ENCODE results near the gene CHAT. TPM values are rescaled to one million over a fixed set of nuclear protein-coding genes. Genes with fewer than 3 reads are reported as not detected.

Gene CHAT
- total and polyA plus RNA-seq, 2 donors (not counting 3 experiments of a cell fraction or from before 2014, with no cell fraction given) = not detected

- H3K79me2 ChIP-seq (ENCODE audit: control insufficient read depth, insufficient read depth, low read length) = no peaks in the 10 kb centered on the region
- POLR2A ChIA-PET = no interaction called here
- H3K36me3 ChIP-seq (ENCODE audit: control insufficient read depth in 2 of 2, extremely low read depth in 1 of 2, insufficient read depth in 2 of 2, low read length in 2 of 2) = no peaks in the 10 kb centered on the region
- no peak overlapping the region for H3K9ac ChIP-seq (replicated peaks; ENCODE audit: extremely low read depth, insufficient read depth, low read length)
- no peak for FAIRE-seq
- no peak overlapping the region for H3K4me3 ChIP-seq (replicated peaks in 1 of 3; ENCODE audit: insufficient read depth in 1 of 3, low read depth in 1 of 3, low read length in 3 of 3)
- H3K4me1 ChIP-seq (ENCODE audit: control insufficient read depth, extremely low read depth, insufficient read depth, low read length) = no peaks in the 10 kb centered on the region
- peaks cover 79 to 84% of the 10 kb centered on the region in 2 experiments for H3K27me3 ChIP-seq (ENCODE audit: control insufficient read depth in 2 of 2, insufficient read depth in 2 of 2, low read length in 2 of 2)
- intact Hi-C loops (cut with micrococcal nuclease) = no loop called here
- dilution Hi-C loops (cut with MboI; ENCODE audit: extremely low pct_ligation_motif_present, low sequenced_read_pairs) = no loop called here
- BruUV-seq (replicated peaks) = no TSS peak
- no peak overlapping the region for H3K27ac ChIP-seq (ENCODE audit: insufficient read depth, low read depth, low read length)
- CTCF ChIA-PET = no interaction called here
- TF ChIP-seq POLR2AphosphoS5 (IDR thresholded peaks at IDR 0.05; ENCODE audit: insufficient read depth, low read depth, low read length) (no peak), GATA2 (IDR thresholded peaks at IDR 0.05; ENCODE audit: insufficient read depth, insufficient read length, low read depth, low read length) (no peak), EZH2 (IDR thresholded peaks at IDR 0.05; ENCODE audit: borderline replicate concordance, low read depth, low read length, severe bottlenecking) (peak; percentile 15)
- TF ChIP-seq, protein P1, sequence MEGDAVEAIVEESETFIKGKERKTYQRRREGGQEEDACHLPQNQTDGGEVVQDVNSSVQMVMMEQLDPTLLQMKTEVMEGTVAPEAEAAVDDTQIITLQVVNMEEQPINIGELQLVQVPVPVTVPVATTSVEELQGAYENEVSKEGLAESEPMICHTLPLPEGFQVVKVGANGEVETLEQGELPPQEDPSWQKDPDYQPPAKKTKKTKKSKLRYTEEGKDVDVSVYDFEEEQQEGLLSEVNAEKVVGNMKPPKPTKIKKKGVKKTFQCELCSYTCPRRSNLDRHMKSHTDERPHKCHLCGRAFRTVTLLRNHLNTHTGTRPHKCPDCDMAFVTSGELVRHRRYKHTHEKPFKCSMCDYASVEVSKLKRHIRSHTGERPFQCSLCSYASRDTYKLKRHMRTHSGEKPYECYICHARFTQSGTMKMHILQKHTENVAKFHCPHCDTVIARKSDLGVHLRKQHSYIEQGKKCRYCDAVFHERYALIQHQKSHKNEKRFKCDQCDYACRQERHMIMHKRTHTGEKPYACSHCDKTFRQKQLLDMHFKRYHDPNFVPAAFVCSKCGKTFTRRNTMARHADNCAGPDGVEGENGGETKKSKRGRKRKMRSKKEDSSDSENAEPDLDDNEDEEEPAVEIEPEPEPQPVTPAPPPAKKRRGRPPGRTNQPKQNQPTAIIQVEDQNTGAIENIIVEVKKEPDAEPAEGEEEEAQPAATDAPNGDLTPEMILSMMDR (IDR thresholded peaks at IDR 0.05; ENCODE audit: extremely low read depth in 1 of 2, insufficient read depth in 1 of 2, low read depth in 1 of 2, low read length in 2 of 2) = no peak
- TF ChIP-seq, protein P2, sequence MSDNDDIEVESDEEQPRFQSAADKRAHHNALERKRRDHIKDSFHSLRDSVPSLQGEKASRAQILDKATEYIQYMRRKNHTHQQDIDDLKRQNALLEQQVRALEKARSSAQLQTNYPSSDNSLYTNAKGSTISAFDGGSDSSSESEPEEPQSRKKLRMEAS (IDR thresholded peaks at IDR 0.05; ENCODE audit: insufficient read depth, insufficient read length) = no peak
- H2AFZ ChIP-seq (ENCODE audit: low read depth, low read length) = no peak overlapping the region
- H3K4me2 ChIP-seq (ENCODE audit: insufficient read depth, low read length) = no peak overlapping the region
- no peaks in the 10 kb centered on the region for H3K9me3 ChIP-seq (replicated peaks; ENCODE audit: control insufficient read depth, insufficient read depth, low read length)
- DNase-seq (ENCODE audit: low read depth, low spot score) = no peak
- no peaks in the 10 kb centered on the region for H4K20me1 ChIP-seq (replicated peaks; ENCODE audit: control insufficient read depth, extremely low read depth, insufficient read depth, low read length)
- no peaks in the 10 kb centered on the region for H3K9me1 ChIP-seq (replicated peaks; ENCODE audit: control insufficient read depth, extremely low read depth, insufficient read depth, low read length)
Measured at GRCh38 chr10:49611816-49612512, 1.9 kb upstream of the CHAT start.
